ENCODE data around the gene ELL3.
"Not testable (repeated sequence)": the region's sequence is repeated elsewhere in the genome, so short reads cannot be mapped to it uniquely, and the experiment has no call there.

Gene ELL3

DNA sequence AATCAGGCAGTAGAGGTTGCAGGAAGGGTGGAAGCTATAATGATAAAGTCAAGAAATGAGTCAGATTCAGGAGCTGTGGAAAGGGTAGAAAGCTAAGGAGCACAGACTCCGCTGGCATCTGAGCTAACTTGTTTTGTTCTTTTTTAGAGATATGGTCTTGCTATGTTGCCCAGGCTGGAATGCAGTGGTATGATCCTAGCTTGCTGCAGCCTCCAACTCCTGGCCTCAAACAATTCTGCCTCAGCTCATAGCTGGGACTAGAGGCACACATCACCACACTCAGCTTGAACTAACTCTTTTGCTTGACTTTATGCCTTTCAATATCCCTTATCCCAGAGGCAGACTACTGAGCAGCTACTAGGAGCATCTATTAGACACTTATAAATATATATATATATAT lies 50.5 kb downstream of the ELL3 start:
- H3K4me1 Mint-ChIP-seq (ENCODE audit: low read depth); H3K4me3 Mint-ChIP-seq; H3K27me3 Mint-ChIP-seq; H3K36me3 Mint-ChIP-seq (ENCODE audit: low read depth); intact Hi-C loops (cut with micrococcal nuclease); H3K9me3 Mint-ChIP-seq; H3K27ac Mint-ChIP-seq: not testable (repeated sequence)

DNA sequence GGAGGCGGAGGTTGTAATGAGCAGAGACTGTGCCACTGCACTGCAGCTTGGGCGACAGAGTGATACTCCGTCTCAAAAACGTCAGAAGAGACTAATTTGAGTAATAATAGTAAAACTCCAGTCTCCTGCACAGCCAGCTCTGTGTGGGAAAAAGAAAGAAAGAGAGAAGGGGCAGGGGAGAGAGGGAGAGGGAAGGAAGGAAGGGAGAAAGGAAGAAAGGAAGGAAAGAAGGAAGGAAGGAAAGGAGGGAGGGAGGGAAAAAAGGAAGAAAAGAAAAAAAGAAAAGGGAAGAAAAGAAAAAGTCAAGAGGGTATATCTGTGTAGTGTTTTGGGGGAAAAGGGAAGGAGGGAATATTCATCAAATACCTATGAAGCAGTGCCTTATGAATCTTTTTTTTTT lies 53.6 kb downstream of the ELL3 start:
- no peaks in the 10 kb centered on the region for H3K9me3 Mint-ChIP-seq
- no peaks in the 10 kb centered on the region for H3K4me1 Mint-ChIP-seq (ENCODE audit: low read depth)
- no peaks in the 10 kb centered on the region for H3K36me3 Mint-ChIP-seq (ENCODE audit: low read depth)
- no peak overlapping the region for H3K27ac Mint-ChIP-seq
- no peak overlapping the region for H3K4me3 Mint-ChIP-seq
- H3K27me3 Mint-ChIP-seq, result peaks cover 6% of the 10 kb centered on the region
- intact Hi-C loops (cut with micrococcal nuclease), result no loop called here
